KBM-7 (cell line): ENCODE measurements around the gene KIAA1328.

Source experiments
- DNase-seq: peaks from one replicate; pipeline ENCODE4 v3.0.0-alpha.2; 2015
- in situ Hi-C: fragments of 300-500 bp; cut with MboI; formaldehyde crosslinking; loops from 2 replicates; pipeline ENCODE4 v1.14.3; 2020; ENCODE audit warnings: low sequenced_read_pairs, low pct_unique_long_range_greater_than_20kb, mixed read lengths

Gene KIAA1328

DNA sequence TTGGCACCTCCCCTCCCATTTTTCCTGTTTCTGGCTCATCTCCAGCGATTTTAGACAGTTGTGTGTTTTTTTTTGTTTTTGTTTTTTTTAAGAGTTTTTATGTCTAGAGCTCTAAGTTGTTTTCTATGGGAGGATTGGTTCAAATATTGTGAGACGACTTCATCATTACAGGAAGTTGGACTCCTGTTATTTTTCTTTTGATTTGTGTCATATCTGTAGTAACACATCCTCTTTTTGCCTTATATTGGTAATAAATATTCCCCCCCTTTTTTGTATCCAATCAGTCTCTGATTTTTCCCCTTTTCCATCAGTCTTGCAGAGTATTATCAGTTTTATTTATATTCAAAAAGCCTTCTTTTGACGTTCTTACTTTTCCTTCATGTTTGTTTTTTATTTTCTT, 89.0 kb downstream of the KIAA1328 start:
- in situ Hi-C loops: no loop called here
- no peak for DNase-seq

DNA sequence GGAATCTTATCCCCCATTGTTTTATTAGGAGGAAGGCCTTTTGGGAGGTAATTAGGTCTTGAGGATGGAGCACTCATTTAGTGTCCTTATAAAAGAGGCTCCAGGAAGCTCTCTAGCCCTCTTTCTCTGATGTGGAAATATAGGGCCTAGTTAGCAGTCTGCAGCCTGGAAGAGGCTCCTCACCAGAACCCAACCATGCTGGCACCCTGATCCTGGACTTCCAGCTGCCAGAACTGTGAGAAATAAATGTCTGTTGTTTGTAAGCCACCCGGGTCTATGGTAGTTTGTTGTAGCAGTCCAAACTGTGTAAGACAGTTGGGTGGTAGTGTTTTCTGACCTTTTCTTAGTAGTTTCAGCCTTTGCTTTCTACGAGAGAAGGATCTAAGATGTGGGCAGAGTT, 100.7 kb downstream of the KIAA1328 start:
- in situ Hi-C loops: no loop called here
- DNase-seq: no peak

DNA sequence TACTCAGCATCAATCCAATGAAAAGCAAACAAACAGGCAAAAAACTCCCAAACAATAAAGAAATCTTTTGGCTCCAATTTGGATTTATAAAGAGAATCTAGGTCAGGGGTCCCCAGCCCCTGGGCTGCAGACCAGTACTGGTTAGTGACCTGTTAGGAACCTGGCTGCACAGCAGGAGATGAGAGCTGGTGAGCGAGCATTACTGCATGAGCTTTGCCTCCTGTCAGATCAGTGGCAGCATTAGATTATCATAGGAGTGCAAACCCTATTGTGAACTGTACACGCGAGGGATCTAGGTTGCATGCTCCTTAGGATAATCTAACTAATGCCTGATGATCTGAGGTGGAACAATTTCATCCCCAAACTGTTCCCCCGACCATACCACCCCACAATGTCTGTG, 102.2 kb downstream of the KIAA1328 start:
- in situ Hi-C loops: no loop called here
- DNase-seq: no peak

DNA sequence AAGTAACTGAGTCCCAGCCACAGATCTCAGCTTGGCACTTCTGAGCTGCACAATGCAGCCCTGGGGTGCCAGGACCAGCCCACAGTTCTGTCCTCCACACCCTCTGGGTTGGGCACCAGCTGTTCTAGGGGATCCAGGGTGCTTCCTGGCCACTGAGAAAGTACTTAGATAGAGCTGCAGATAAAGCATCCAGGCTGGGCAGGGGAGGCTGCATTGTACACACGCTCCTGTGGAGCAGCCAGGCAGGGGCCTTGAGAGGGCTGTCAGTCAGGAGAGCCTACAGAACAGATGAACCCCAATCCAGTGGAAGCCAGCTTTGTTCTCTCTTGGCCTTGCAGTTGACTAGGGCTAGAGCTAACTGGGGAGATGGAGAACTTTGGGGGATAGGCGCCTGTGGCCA, 104.6 kb downstream of the KIAA1328 start:
- in situ Hi-C loops: no loop called here
- DNase-seq: no peak

DNA sequence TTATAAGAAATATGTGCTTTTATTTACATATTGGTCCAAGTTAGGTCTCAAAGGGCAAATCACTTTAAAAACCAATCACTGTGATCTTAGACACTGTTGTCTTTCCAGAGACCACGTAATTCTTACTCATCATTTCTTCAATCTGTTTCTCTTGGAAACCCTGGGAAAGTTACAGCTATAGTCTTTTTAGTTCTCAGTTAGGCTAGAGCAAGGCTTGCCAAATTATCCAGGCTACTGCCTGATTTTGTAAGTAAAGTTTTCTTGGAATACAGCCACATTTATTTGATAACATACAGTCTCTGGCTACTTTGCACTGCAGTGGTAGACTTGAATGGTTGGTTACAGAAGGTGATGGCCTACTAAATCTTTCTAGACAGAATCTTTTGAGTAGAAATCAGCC, 106.0 kb downstream of the KIAA1328 start:
- in situ Hi-C loops: no loop called here
- no peak for DNase-seq

DNA sequence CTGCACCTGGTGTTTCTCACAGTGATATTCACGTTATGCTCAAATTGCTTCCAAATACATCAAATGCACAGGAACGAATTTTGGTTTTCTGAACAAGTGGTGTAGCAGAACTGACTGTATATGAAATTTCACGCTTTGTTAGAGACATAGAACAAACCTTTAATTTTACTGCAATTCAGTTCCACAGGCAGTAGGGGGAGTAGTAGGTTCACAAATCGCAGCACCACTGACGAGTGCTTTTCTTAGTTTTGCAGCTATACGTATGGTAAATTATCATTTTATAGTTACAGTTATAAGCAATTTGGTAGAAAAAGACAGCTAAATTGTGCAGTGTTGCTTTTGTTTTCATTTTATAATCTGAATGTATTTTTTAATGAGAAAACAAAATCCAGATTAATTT, 113.3 kb downstream of the KIAA1328 start:
- in situ Hi-C loops: no loop called here
- DNase-seq: peak; percentile 50

DNA sequence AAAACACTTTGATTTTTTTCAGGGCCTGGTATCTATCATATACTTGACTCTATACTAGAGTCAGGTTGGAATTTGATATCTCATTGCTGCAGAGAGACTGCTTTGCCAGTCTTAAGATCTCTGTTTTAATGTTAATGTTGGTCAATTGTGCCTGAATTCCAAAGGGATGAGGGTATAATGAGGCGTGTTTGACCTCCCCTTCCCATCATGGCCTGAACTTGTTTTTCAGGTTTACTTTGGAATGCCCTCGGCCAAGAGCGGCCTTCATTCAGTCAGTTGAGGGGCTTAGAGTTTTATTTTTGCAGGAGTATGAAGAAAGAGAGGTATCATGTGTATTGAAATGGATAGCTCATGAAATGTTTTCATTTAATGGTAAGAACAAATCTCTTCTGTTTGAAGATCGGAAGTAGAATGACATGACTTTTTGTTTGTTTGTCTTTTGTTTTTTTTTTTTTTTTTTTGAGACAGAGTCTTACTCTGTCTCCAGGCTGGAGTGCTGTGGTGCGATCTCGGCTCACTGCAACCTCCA, 119.0 kb downstream of the KIAA1328 start:
- in situ Hi-C loops: no loop called here
- no peak for DNase-seq

DNA sequence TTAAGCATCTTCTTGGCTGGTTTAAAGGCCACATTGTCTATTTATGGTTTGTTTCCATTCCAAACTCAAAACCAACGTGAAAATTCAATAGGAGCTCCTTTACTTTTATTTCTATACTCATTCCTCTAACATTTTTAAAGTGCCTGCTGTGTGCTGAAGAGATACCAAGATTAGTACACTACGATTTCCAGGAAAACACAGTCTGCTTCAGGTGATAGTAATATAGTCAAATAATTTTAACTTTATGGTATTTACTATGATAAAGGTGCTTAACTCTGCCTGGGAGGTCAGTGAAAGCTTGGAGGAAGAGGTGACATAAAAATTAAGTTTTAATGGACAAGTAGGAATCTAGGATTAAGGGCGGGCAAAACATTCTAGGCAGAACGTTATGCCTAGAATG, 121.4 kb downstream of the KIAA1328 start:
- in situ Hi-C loops: no loop called here
- no peak for DNase-seq

DNA sequence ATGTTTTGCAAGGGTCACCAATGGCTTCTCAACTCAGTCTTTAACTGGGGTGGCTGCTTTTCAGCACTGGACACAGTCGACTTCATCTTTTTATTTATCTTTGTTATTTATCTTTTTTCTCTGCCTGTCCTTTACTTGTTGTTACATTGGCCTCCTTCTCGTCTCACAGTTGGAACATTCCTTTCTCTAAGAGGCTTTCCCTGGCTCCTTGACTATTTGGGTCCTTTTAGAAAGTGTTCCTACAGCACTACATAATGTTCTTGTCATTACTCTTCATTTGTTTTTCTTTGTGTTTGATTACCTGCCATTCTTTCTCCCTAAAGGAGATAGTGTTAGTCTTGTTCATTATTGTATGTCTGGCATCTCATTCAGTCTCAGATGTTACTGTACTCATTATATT, 122.0 kb downstream of the KIAA1328 start:
- in situ Hi-C loops: no loop called here
- DNase-seq: no peak

DNA sequence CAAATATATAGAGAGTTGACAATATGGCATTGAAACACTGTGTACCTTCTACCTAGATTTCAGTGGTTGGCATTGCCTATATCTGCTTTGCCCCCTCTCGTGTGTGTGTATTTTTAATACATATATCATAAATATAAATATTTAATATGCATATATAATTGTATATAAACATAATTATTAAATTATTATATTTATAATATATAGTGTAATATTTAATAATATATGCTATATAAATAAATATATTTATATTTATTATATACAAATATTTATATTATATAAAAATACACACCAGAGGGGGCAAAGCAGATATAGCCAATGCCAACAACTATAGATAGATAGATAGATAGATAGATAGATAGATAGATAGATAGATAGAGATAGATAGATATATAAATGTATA, 124.1 kb downstream of the KIAA1328 start:
- in situ Hi-C loops: no loop called here
- DNase-seq: no peak

DNA sequence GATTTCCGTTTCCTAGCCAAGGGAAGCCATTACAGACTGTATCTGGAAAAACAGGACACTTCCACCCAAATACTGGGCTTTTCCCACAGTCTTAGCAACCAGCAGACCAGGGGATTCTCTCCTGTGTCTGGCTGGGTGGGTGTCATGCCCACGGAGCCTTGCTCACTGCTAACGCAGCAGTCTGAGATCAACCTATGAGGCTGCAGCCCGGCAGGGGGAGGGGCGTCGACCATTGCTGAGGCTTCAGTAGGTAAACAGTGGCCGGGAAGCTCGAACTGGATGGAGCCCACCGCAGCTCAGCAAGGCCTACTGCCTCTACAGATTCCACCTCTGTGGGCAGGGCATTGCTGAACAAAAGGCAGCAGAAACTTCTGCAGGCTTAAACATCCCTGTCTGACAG, 131.1 kb downstream of the KIAA1328 start:
- DNase-seq: no peak
- in situ Hi-C loops: no loop called here

DNA sequence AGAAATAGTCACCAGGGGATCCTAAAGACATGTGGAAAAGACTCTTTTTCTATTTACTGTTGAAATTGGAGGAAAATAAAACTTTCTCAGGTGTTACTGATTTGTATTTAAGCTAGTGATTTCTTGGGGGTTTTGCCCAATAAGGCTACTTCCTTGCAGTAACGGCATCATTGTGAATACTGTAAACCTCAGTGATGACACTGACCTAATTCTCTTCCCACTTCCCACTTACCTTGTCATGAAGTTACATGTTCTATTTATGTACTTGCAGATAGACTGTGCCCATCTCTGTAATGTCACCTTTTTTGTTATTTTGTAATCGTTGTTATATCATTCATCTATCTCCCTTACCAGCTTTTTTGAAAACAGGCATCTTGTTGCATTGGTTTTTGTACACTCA, 134.5 kb downstream of the KIAA1328 start:
- in situ Hi-C loops: no loop called here

DNA sequence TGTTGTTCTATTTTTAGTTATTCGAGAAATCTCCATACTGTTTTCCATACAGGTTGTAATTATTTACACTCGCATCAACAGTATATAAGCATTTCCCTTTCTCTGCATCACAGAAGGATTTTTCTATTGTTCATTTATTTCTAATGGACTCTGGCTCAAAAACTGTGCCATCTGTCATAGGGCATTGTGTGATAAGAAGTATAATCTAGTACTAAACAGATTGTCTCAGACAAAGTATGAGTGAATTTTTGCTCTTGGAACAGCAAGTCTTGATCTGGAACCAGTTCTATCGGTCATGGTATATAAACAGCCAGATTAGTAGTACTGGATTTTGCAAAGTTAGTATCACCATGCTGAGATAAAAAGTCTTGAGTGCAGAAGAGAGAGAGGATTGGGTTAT, 145.8 kb downstream of the KIAA1328 start:
- in situ Hi-C loops: no loop called here
- DNase-seq: no peak

More for the DNA sequence above, 134.5 kb downstream of the KIAA1328 start:
- no peak for DNase-seq

DNA sequence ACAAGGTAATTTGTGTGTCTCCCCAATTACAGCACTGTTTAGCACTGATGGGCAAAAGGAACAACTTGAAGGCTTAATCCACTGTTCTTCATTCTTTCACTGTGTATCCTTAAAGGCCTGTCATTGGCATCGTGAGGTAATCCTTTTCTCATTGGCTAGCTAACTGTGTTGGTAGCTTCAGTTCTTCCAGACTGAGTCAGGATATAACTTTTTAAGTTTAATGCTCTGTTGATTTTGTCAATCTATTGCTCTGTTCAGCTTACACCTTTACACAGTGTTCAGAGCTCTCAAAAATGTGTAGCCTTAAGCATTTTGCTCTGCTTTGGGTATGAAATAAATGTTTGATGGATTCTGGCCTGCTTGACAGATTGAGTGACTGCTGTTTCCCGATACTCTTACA, 148.2 kb downstream of the KIAA1328 start:
- in situ Hi-C loops: no loop called here
- no peak for DNase-seq

DNA sequence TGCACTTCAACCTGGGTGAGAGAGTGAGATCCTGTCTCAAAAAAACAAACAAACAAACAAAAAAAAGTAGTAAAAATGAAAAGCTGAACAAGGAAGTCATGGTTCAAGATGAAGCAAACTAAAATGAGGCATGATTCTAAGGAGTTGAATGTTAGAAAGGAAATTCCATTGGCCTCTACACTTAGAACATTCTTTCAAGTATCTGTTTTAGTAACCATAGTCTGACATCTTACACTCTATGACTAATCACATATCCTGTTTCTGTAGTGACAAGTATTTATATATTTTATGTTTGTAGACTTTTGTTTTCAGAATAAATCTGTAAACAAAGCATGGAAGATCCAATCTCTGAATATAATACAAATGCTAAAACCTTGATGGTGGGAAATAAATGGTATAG, 164.1 kb downstream of the KIAA1328 start:
- DNase-seq: no peak
- in situ Hi-C loops: no loop called here

DNA sequence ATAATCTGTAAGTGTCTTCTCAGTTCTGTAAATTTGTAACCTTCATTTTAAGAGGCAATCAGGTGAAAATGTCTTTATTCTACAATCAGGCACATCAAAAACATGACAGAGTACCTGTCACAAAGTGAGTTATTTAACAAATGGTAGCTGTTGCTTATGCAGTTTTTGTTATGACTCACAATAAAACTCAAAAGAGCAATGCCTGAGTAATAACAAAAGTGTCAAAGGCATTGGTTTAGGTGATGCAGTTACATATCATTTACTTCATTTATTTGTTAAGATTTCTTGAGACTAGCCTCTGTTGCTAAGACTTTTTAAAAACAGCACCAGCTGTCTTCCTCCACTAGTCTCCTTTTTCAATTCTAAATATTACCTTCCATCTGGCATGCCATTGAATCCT, 177.8 kb downstream of the KIAA1328 start:
- no peak for DNase-seq
- in situ Hi-C loops: no loop called here

DNA sequence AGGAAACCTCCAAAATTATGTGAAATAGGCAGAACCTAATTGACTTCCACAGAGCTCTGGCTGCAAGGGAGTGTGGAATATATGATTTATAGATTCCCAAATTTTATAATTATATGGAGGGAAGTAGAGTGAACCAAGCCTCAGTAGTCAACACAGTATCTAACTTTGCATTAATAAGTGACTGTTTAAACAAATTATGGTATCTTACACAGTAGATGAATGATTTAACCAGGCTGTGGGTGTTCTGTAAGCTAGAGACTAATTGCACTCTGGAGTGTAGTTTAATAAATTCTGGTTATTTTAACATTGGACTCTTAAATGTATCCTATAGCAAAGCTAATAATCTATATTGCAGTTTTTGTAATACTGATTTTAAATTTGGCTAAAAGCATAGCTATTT, 183.5 kb downstream of the KIAA1328 start:
- in situ Hi-C loops: no loop called here
- no peak for DNase-seq

DNA sequence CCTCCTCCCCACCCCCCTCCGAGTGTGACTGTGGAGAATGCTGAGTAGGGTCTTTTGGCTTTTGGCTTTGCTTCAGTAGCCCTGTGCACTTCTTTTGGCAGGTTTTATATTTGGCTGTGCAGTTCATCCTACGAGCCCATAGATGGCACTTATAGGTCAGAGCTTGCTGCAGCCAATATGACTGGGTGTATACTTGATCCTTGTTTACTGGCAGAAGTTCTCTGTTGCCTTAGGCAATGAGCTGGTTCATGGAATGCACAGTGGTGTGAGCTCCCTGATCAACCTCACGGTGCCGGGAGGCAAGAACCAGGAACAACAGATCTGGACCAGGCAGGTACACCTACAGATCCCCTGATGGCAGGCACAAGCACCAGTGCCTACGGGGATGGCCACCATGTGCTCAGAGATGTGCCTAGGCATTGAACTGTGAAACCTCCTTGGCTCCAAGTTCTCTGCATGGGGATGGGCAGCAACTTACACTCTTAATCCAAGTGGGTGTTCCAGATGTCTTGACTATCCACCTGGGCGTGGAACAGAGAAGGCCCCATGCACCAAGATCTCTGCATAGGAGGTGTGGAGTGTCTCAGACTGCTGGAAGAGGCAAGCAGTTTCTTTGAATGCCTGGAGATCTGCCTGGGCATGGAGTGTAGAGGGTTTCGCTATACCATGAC, 190.4 kb downstream of the KIAA1328 start:
- in situ Hi-C loops: no loop called here
- DNase-seq: no peak

DNA sequence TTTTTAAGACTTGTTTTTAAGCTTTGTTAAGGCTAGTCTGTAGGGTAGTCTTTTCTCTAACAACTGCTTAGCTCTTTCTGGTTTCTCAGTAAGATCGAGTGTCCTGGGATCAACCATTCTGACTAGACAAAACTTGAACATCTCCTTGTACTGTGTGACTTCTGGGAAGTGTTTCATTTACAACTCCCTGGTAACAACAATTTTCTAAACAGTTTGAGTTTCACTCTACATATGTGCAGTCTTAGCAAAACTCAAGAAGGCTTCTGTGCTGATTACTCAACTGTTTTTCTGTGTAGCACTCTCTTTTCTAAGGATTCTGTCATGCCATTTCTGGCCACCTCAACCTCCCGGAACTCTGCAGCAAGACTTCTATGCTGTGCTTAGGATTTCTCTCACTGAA, 204.5 kb downstream of the KIAA1328 start:
- DNase-seq: no peak
- in situ Hi-C loops: no loop called here

DNA sequence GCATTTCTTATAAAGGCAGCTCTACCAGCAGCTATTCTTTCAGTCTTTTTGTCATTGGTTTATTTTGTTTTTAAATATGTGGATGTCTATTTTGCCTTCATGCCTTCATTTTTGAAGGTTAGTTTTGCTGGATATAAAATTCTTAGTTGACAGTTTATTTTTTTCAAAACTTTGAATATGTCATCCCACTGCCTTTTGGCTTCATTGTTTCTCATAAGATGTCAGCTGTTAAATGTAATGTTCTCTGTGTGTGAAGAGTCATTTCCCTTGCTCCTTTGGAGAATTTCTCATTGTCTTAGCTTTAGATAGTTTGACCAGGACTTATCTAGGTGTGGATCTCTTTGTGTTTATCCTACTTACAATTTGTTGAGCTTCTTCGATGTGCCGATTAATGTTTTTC, 213.5 kb downstream of the KIAA1328 start:
- in situ Hi-C loops: no loop called here
- DNase-seq: peak; percentile 1

DNA sequence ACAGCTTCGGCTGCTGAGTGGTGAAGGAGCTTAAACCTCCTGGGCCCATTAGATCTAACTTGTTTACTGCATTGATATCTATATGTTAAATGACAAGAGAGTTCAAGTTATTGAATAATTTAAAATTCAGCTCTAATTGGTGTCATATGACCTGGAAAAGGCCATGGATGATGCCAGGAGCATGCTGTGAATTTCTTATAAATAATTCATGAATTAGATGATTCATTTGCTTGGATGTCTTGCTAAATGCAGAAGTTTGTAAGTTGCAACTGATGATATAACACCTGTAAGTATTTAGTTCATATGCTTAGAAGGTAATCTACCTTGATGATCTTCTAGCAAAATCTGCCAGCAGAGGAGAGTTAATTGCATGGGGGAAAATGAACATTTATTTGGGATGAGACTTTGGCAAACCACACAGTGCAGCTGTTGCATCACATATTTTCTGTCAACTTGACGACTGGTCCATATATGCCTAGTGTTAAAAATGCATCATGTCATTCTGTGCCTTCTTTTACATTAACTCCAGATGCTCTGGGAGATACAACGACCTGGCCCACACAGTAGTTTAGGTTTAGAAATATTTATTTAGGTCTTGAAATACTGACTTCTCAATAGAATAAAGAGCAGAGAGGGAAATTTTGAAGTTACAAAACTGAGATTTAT, 226.3 kb downstream of the KIAA1328 start:
- DNase-seq: no peak
- in situ Hi-C loops: no loop called here
